ENCODE data around the gene SLC6A7.

SLC6A7 gene

DNA sequence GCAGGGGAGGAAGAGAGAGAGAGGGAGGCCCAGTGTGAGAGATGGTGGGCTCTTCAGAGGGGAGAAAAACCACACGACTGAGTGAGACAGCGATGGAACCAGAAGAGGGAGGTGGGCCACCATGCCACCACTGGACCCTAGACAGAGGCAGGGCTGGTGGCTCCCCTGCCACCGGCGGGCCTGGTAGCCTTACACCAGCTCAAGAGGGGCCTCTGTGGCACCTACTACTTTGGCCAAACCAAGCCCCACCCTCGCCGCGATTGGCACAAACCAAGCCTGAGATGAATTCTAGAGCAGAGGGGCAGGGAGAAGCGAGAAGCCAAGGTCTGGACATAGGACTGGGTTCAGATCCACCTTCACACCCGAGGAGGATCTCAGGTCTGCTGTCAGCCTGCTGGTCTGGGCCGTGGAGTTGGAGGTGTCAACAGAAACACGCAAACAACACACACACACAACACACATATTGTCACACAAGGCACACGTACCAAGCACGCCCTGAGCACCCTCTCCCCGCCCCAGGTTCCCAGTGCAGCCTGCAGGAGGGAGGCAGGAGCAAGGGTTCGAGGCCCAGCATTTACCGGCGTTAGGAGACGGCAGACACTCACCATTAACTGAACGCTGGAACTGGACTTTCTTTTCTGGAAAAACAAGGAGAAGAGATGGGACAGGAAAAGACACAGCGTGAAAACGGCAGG is 49.4 kb downstream of the SLC6A7 start:
- Histone ChIP-seq H3K36me3 (ENCODE audit: control insufficient read depth, insufficient read depth, low read length) (no peaks in the 10 kb centered on the region), H3K4me1 (ENCODE audit: control insufficient read depth, insufficient read depth, low read length) (peaks cover 22% of the 10 kb centered on the region), H3K4me3 (ENCODE audit: insufficient read depth, low read depth, low read length) (no peak overlapping the region), H3K9me3 (ENCODE audit: control insufficient read depth, low read length) (no peaks in the 10 kb centered on the region), H3K27ac (ENCODE audit: insufficient read depth, low read depth, low read length, poor library complexity, severe bottlenecking) (no peak overlapping the region), H3K27me3 (ENCODE audit: control insufficient read depth, insufficient read depth, low read length, poor library complexity, severe bottlenecking) (no peaks in the 10 kb centered on the region)
- WGBS, 2 experiments = 92 to 95% methylated on average over 21 of the region's 21 CpGs

DNA sequence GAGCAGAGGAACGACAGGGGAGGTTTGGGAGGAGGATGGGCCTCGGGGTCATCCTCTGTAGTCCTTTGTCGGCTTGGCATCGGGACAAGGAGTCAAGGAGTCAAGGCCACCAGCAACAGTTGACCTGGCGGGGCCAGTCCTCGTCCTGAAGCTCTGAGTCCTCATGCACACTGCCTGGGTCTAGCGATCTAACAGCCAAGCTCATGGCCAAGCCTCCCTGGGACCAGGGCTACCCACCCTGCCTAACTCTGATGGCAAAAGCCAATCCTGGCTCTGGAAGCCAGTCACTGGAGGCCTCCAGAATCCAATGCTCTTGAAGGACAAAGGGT is 49.9 kb downstream of the SLC6A7 start:
- no peak overlapping the region for H3K4me3 ChIP-seq (ENCODE audit: insufficient read depth, low read depth, low read length)
- peaks cover 26% of the 10 kb centered on the region for H3K4me1 ChIP-seq (ENCODE audit: control insufficient read depth, insufficient read depth, low read length)
- no peaks in the 10 kb centered on the region for H3K9me3 ChIP-seq (ENCODE audit: control insufficient read depth, low read length)
- H3K36me3 ChIP-seq (ENCODE audit: control insufficient read depth, insufficient read depth, low read length) = no peaks in the 10 kb centered on the region
- H3K27me3 ChIP-seq (ENCODE audit: control insufficient read depth, insufficient read depth, low read length, poor library complexity, severe bottlenecking) = no peaks in the 10 kb centered on the region
- H3K27ac ChIP-seq (ENCODE audit: insufficient read depth, low read depth, low read length, poor library complexity, severe bottlenecking) = no peak overlapping the region
- WGBS, 2 experiments = 92 to 93% methylated on average over 7 of the region's 7 CpGs

DNA sequence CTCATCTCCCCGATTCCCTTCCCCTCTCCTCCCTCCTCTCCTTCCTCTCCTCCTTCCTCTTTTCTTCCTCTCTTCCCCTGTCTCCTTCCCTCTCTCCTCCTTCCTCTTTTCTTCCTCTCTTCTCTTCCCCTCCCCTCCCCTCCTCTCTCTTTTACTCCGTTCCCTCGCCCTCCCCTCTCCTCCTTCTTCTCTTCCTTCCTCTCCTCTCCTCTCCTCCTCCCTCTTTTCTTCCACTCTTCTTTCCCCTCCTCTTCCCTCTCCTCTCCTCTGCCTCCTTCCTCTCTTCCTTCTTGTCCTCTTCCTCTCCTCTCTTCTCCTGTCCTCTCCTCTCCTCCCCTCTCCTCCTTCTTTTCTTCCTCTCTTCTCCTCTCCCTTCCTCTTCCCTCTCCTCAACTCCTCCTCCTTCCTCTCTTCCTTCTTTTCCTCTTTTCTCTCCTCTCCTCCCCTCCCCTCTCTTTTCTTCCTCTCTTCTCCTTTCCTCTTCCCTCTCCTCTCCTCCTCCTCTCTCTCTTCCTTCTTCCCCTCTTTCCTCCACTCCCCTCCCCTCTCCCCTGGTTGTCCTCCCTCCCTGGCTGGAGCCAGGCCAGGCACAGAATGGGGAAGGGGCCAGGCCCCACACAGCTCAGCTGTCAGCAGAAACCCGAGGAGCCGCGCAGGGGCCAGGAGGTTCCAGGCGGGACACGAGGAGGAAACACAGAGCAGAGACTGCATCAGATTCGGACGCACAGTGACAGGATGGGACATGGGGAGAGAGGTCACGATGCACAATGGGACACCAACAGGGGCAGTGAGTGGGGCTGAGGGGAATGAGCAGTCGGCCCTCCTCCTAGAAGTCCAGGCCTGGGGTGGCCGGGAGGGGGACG is 51.7 kb downstream of the SLC6A7 start:
- Histone ChIP-seq H3K4me1 (ENCODE audit: control insufficient read depth, insufficient read depth, low read length) (peaks cover 36% of the 10 kb centered on the region), H3K9me3 (ENCODE audit: control insufficient read depth, low read length) (no peaks in the 10 kb centered on the region), H3K36me3 (ENCODE audit: control insufficient read depth, insufficient read depth, low read length) (no peaks in the 10 kb centered on the region), H3K4me3 (ENCODE audit: insufficient read depth, low read depth, low read length) (no peak overlapping the region), H3K27ac (ENCODE audit: insufficient read depth, low read depth, low read length, poor library complexity, severe bottlenecking) (no peak overlapping the region), H3K27me3 (ENCODE audit: control insufficient read depth, insufficient read depth, low read length, poor library complexity, severe bottlenecking) (no peaks in the 10 kb centered on the region)
- WGBS, 2 experiments = 58 to 60% methylated on average over 14 of the region's 14 CpGs

DNA sequence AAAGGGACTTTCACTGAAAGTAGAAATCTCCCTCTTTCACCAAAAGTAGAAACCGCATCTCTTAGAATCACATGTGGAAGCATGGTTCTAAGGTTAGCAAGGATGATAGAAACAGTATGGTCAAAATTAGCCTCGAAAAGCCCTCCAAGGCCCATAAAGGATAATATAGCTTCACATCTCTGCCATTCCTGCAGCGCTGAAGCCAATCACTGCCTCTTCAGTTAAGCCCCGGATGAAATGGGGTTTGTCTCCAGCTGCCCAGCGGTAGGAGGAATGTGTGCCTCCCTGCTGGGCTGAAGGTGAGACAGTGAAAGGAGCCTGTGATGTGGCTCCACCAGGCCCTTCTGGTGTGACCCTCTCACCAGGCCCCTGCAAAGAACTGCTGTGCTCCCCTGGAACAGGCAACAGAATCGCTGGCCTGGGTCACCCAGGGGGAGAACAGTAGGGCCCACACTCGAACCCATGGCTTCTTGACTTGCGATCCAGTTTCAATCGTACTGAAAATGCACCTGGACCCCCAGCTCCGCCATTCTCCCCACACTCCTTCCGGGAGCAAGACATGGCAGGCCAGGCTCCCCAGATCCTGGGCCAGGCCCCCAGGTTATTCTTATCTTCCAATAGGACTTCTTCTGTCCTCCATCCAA is 52.5 kb downstream of the SLC6A7 start:
- Histone ChIP-seq H3K4me3 (ENCODE audit: insufficient read depth, low read depth, low read length) (no peak overlapping the region), H3K27ac (ENCODE audit: insufficient read depth, low read depth, low read length, poor library complexity, severe bottlenecking) (no peak overlapping the region), H3K27me3 (ENCODE audit: control insufficient read depth, insufficient read depth, low read length, poor library complexity, severe bottlenecking) (no peaks in the 10 kb centered on the region), H3K4me1 (ENCODE audit: control insufficient read depth, insufficient read depth, low read length) (peaks cover 36% of the 10 kb centered on the region), H3K36me3 (ENCODE audit: control insufficient read depth, insufficient read depth, low read length) (no peaks in the 10 kb centered on the region), H3K9me3 (ENCODE audit: control insufficient read depth, low read length) (no peaks in the 10 kb centered on the region)
- 85 to 90% methylated on average over 11 of the region's 11 CpGs for WGBS, 2 experiments

DNA sequence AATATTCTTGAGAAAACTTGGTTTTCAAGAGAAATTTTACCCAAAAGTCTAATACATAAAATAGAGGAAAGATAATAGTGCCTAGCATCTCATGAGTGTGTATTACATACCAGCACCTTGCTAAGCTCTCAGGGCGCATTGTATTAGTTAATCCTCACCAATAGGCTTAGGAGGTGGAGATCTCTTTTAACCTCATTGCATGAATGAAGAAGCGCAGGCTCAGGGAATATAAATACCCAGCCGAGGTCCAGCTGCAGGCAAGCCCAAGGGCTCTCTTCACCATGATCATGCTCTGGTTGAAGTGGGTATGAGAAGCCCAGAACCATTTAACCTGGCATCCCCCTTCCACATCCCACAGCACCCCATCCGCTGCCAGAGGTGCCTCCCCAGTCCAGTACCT is 53.7 kb downstream of the SLC6A7 start:
- Histone ChIP-seq H3K9me3 (ENCODE audit: control insufficient read depth, low read length) (no peaks in the 10 kb centered on the region), H3K4me3 (ENCODE audit: insufficient read depth, low read depth, low read length) (no peak overlapping the region), H3K27me3 (ENCODE audit: control insufficient read depth, insufficient read depth, low read length, poor library complexity, severe bottlenecking) (no peaks in the 10 kb centered on the region), H3K4me1 (ENCODE audit: control insufficient read depth, insufficient read depth, low read length) (peaks cover 36% of the 10 kb centered on the region), H3K27ac (ENCODE audit: insufficient read depth, low read depth, low read length, poor library complexity, severe bottlenecking) (no peak overlapping the region), H3K36me3 (ENCODE audit: control insufficient read depth, insufficient read depth, low read length) (no peaks in the 10 kb centered on the region)
- WGBS, 2 experiments = 79 to 83% methylated on average over 3 to 4 of the region's 4 CpGs

DNA sequence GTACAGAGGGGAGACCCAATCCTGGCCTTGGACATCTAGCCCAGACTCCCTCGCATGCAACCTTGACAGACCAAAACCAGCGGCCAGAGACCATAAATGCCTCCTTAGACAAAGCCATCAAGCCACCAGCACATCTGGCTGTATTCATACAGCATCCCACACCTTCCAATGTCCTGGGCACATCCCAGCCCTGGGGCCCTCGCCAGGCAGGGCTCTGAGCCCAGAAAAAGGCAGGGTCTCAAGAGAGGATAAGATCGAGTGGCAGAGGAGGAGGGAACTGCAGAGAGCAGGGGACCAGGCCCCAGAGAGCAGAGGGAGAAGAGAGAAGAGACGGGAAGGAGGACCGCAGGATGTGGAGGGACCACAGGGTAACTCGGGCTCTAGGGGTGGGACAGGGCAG is 54.3 kb downstream of the SLC6A7 start:
- Histone ChIP-seq H3K4me1 (ENCODE audit: control insufficient read depth, insufficient read depth, low read length) (peaks cover 36% of the 10 kb centered on the region), H3K36me3 (ENCODE audit: control insufficient read depth, insufficient read depth, low read length) (no peaks in the 10 kb centered on the region), H3K27me3 (ENCODE audit: control insufficient read depth, insufficient read depth, low read length, poor library complexity, severe bottlenecking) (no peaks in the 10 kb centered on the region), H3K27ac (ENCODE audit: insufficient read depth, low read depth, low read length, poor library complexity, severe bottlenecking) (no peak overlapping the region), H3K9me3 (ENCODE audit: control insufficient read depth, low read length) (no peaks in the 10 kb centered on the region), H3K4me3 (ENCODE audit: insufficient read depth, low read depth, low read length) (no peak overlapping the region)
- WGBS, 2 experiments = 90% methylated on average over 7 of the region's 7 CpGs

DNA sequence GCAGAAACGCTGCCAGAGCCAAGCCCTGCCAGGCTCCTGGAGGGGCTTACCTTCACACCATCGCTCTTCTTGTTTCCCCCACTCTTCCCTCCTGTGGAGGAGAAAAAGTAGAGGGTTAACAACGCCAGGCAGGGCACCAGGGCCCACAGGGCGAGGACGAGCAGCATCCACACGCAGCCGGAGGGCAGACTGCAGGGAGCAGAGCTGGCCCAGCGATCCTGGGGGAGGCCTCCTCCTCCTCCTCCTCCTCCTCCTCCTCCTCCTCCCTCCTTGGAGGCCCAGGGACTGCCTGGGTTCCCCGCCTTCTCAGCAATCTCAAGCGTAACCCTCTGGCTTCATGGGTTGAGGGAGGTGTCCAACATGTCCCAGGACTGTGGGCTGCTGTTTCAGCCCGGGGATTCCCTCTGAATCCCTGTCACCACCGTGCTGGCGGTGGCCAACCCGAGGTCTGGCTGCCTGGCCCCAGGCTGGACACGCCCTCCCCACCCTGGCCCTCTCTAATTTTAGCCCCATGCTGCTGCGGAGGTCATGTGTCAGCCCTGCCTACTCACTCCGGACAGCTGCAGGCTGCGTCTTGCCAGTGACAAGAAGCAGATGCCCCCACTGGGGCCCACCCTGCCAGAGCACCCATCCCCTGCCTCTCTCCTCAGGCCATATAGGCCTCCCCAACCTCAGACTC is 55.4 kb downstream of the SLC6A7 start:
- H3K9me3 ChIP-seq (ENCODE audit: control insufficient read depth, low read length) = no peaks in the 10 kb centered on the region
- H3K27me3 ChIP-seq (ENCODE audit: control insufficient read depth, insufficient read depth, low read length, poor library complexity, severe bottlenecking) = no peaks in the 10 kb centered on the region
- WGBS, 2 experiments = 78 to 79% methylated on average over 17 to 18 of the region's 18 CpGs
- H3K4me1 ChIP-seq (ENCODE audit: control insufficient read depth, insufficient read depth, low read length) = peaks cover 36% of the 10 kb centered on the region
- H3K4me3 ChIP-seq (ENCODE audit: insufficient read depth, low read depth, low read length) = no peak overlapping the region
- no peak overlapping the region for H3K27ac ChIP-seq (ENCODE audit: insufficient read depth, low read depth, low read length, poor library complexity, severe bottlenecking)
- no peaks in the 10 kb centered on the region for H3K36me3 ChIP-seq (ENCODE audit: control insufficient read depth, insufficient read depth, low read length)

DNA sequence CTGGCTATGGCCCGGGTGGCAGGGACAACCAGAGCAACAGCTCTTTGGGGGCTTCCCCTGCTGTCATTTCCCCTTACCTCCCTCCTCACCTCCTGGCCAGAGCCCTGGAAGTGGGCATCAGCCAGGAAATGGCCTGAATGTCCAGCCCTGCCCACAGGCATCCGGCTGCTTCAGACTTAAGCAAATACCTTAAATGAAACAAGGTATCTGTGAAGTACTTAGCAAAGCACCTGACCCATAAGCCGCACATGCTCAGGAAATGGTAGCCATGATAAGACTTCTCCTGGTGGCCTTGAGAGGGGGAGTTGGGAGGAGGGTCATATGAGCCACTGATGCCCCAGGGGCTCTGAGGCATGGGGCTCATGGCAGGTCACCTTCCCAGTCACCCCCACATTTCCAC is 55.9 kb downstream of the SLC6A7 start:
- H3K36me3 ChIP-seq (ENCODE audit: control insufficient read depth, insufficient read depth, low read length) = no peaks in the 10 kb centered on the region
- no peaks in the 10 kb centered on the region for H3K27me3 ChIP-seq (ENCODE audit: control insufficient read depth, insufficient read depth, low read length, poor library complexity, severe bottlenecking)
- H3K9me3 ChIP-seq (ENCODE audit: control insufficient read depth, low read length) = no peaks in the 10 kb centered on the region
- H3K4me3 ChIP-seq (ENCODE audit: insufficient read depth, low read depth, low read length) = no peak overlapping the region
- no peak overlapping the region for H3K27ac ChIP-seq (ENCODE audit: insufficient read depth, low read depth, low read length, poor library complexity, severe bottlenecking)
- 94 to 96% methylated on average over 3 of the region's 3 CpGs for WGBS, 2 experiments
- H3K4me1 ChIP-seq (ENCODE audit: control insufficient read depth, insufficient read depth, low read length) = peaks cover 36% of the 10 kb centered on the region

DNA sequence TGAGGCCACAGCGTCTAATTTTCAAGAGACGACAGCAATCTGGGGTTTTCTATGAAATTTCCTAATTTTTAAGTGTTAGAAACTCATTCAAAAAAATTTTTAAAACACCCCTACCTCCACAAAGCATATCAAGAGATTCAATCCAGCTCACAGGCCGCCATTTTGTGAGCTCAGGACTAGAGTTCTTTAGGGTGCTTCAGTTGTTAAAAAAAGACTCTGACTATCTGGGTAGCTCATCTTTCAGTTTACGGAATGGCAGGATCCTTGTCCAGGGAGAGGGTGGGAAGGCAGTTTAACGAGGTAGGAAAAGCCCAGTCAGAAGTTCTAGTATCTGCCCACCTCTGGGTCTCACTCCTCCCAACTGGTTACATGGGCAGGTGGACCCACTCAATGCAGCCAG is 56.6 kb downstream of the SLC6A7 start:
- H3K27me3 ChIP-seq (ENCODE audit: control insufficient read depth, insufficient read depth, low read length, poor library complexity, severe bottlenecking) = no peaks in the 10 kb centered on the region
- no peaks in the 10 kb centered on the region for H3K36me3 ChIP-seq (ENCODE audit: control insufficient read depth, insufficient read depth, low read length)
- H3K4me3 ChIP-seq (ENCODE audit: insufficient read depth, low read depth, low read length) = no peak overlapping the region
- WGBS, 2 experiments = 94 to 95% methylated on average over 5 of the region's 5 CpGs
- peaks cover 33% of the 10 kb centered on the region for H3K4me1 ChIP-seq (ENCODE audit: control insufficient read depth, insufficient read depth, low read length)
- no peaks in the 10 kb centered on the region for H3K9me3 ChIP-seq (ENCODE audit: control insufficient read depth, low read length)
- H3K27ac ChIP-seq (ENCODE audit: insufficient read depth, low read depth, low read length, poor library complexity, severe bottlenecking) = no peak overlapping the region

DNA sequence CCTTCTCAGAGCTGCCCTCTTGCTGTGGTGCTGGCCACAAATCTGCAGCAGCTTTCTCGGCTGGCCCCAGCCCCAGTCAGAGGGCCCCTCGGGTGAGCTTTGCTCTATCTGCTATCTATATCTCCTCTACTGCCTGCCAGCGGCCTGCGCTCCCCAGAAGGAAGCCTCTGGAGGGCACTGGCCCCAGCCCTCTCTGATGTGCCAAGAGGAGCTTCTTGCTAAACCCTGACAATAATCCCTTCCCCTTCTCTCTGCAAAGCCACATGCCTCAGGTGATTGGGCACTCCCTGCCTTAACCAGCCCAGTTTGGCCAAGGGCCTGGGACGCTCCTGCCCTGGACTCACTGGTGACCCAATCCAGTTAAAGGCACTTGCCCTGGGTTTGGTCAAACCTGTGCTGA is 57.0 kb downstream of the SLC6A7 start:
- Histone ChIP-seq H3K9me3 (ENCODE audit: control insufficient read depth, low read length) (no peaks in the 10 kb centered on the region), H3K27ac (ENCODE audit: insufficient read depth, low read depth, low read length, poor library complexity, severe bottlenecking) (no peak overlapping the region), H3K4me1 (ENCODE audit: control insufficient read depth, insufficient read depth, low read length) (peaks cover 29% of the 10 kb centered on the region), H3K27me3 (ENCODE audit: control insufficient read depth, insufficient read depth, low read length, poor library complexity, severe bottlenecking) (no peaks in the 10 kb centered on the region), H3K36me3 (ENCODE audit: control insufficient read depth, insufficient read depth, low read length) (no peaks in the 10 kb centered on the region), H3K4me3 (ENCODE audit: insufficient read depth, low read depth, low read length) (no peak overlapping the region)
- WGBS, 2 experiments = 91 to 93% methylated on average over 5 of the region's 5 CpGs

Data from ectodermal cell (in vitro differentiated cells).